GM23338 (cell line): Measurements from ENCODE around the gene NT5DC3. TPM values are rescaled to one million over a fixed set of nuclear protein-coding genes. Genes with fewer than 3 reads are reported as not detected.

ENCODE experiments used
- ATAC-seq: fragments of 200-7000 bp; cut with Tn5 transposase; 3 replicates; pipeline ENCODE4 v1.9.1; 2020
- DNase-seq: peaks from one replicate; pipeline ENCODE4 v3.0.0-alpha.2; 2015; ENCODE audit warnings: low spot score
- H2AFZ ChIP-seq: fragments of 200-600 bp; sonication (generic); 2 replicates; pipeline ENCODE4 v1.8.0; 2016; ENCODE audit warnings: antibody characterized with exemption, mild to moderate bottlenecking, moderate library complexity
- H3F3A ChIP-seq: fragments of 200-600 bp; sonication (generic); replicated peaks from 2 replicates; pipeline ENCODE4 v1.8.0; 2017; ENCODE audit warnings: antibody characterized with exemption, mixed run types, low read depth
- H3K27ac ChIP-seq: fragments of 200-600 bp; sonication (generic); 2 replicates; pipeline ENCODE4 v1.6.1; 2016; ENCODE audit warnings: low read depth
- H3K27me3 ChIP-seq: fragments of 200-600 bp; sonication (generic); 2 replicates; pipeline ENCODE4 v1.8.0; 2016; ENCODE audit warnings: mild to moderate bottlenecking, mixed run types, moderate library complexity; ENCODE audit not compliant: insufficient read depth
- H3K36me3 ChIP-seq: fragments of 200-600 bp; sonication (generic); 2 replicates; pipeline ENCODE4 v1.8.0; 2016; ENCODE audit warnings: mild to moderate bottlenecking; ENCODE audit not compliant: insufficient read depth
- H3K4me1 ChIP-seq: fragments of 200-600 bp; sonication (generic); 2 replicates; pipeline ENCODE4 v1.8.0; 2016; ENCODE audit warnings: mild to moderate bottlenecking, moderate library complexity; ENCODE audit not compliant: insufficient read depth
- H3K4me2 ChIP-seq: fragments of 200-600 bp; sonication (generic); 2 replicates; pipeline ENCODE4 v1.7.1; 2017; ENCODE audit warnings: mixed run types
- H3K4me3 ChIP-seq: fragments of 200-600 bp; sonication (generic); 2 replicates; pipeline ENCODE4 v1.6.1; 2016; ENCODE audit warnings: mixed run types
- H3K79me2 ChIP-seq: fragments of 200-600 bp; sonication (generic); replicated peaks from 2 replicates; pipeline ENCODE4 v1.8.0; 2017; ENCODE audit warnings: mild to moderate bottlenecking; ENCODE audit not compliant: insufficient read depth
- H3K9me2 ChIP-seq: fragments of 200-600 bp; sonication (generic); 2 replicates; pipeline ENCODE4 v1.8.0; 2017; ENCODE audit not compliant: insufficient read depth
- H4K20me1 ChIP-seq: fragments of 200-600 bp; sonication (generic); replicated peaks from 2 replicates; pipeline ENCODE4 v1.8.0; 2017; ENCODE audit warnings: mild to moderate bottlenecking; ENCODE audit not compliant: insufficient read depth
- H3K27ac Mint-ChIP-seq: 2 replicates; pipeline ENCODE4 v1.8.0; 2020; ENCODE audit warnings: inconsistent platforms, mild to moderate bottlenecking, moderate library complexity, mixed read lengths
- H3K27me3 Mint-ChIP-seq: 3 replicates; pipeline ENCODE4 v1.8.0; 2022; ENCODE audit warnings: low read depth, mild to moderate bottlenecking, moderate library complexity, mixed read lengths, inconsistent platforms; ENCODE audit not compliant: insufficient read depth, poor library complexity
- H3K36me3 Mint-ChIP-seq: 3 replicates; pipeline ENCODE4 v1.8.0; 2021; ENCODE audit warnings: low read depth, mild to moderate bottlenecking, inconsistent platforms, moderate library complexity, mixed read lengths
- H3K4me1 Mint-ChIP-seq: 3 replicates; pipeline ENCODE4 v1.8.0; 2020; ENCODE audit warnings: mild to moderate bottlenecking, inconsistent platforms, mixed read lengths
- H3K4me3 Mint-ChIP-seq: 3 replicates; pipeline ENCODE4 v1.8.0; 2021; ENCODE audit warnings: moderate library complexity, mild to moderate bottlenecking, inconsistent platforms, mixed read lengths
- H3K9me3 Mint-ChIP-seq: 3 replicates; pipeline ENCODE4 v1.8.0; 2020; ENCODE audit warnings: moderate library complexity, mild to moderate bottlenecking, inconsistent platforms, mixed read lengths
- CREB1 ChIP-seq: fragments of 250-450 bp; sonication (Bioruptor Pico); IDR thresholded peaks from 2 replicates; pipeline ENCODE4 v1.5.0; 2020; ENCODE audit warnings: low read depth, mild to moderate bottlenecking, moderate library complexity
- CTCF ChIP-seq, 2 experiments: fragments of 200-600 bp in 1 of 2; sonication (generic) in 1 of 2; conservative IDR thresholded peaks; 2 replicates each; pipeline versions ENCODE4 v1.5.1 to v1.6.1; 2016 to 2017; ENCODE audit warnings: antibody characterized with exemption in 2 of 2, low read depth in 2 of 2, mild to moderate bottlenecking in 2 of 2, moderate library complexity in 1 of 2
- ETS1 ChIP-seq: IDR thresholded peaks from 2 replicates; pipeline ENCODE4 v1.6.1; 2016; ENCODE audit warnings: antibody characterized with exemption
- EZH2 ChIP-seq: fragments of 200-600 bp; sonication (generic); IDR thresholded peaks from one replicate; pipeline ENCODE4 v1.8.0; 2017; ENCODE audit warnings: antibody characterized with exemption, mild to moderate bottlenecking, low read depth; ENCODE audit not compliant: unreplicated experiment
- EZH2phosphoT487 ChIP-seq: fragments of 200-600 bp; sonication (generic); IDR thresholded peaks from one replicate; pipeline ENCODE4 v1.8.1; 2018; ENCODE audit warnings: antibody characterized with exemption; ENCODE audit not compliant: unreplicated experiment
- JUNB ChIP-seq: IDR thresholded peaks from one replicate; pipeline ENCODE4 v1.6.1; 2016; ENCODE audit warnings: antibody characterized with exemption; ENCODE audit not compliant: unreplicated experiment
- NANOG ChIP-seq: IDR thresholded peaks from 2 replicates; pipeline ENCODE4 v1.6.1; 2016; ENCODE audit warnings: antibody characterized with exemption, borderline replicate concordance
- POLR2AphosphoS5 ChIP-seq: IDR thresholded peaks from 2 replicates; pipeline ENCODE4 v1.6.1; 2016; ENCODE audit warnings: antibody characterized with exemption, low read depth
- REST ChIP-seq: IDR thresholded peaks from one replicate; pipeline ENCODE4 v1.6.1; 2018; ENCODE audit warnings: antibody characterized with exemption; ENCODE audit not compliant: unreplicated experiment
- STAT1 ChIP-seq: IDR thresholded peaks from one replicate; pipeline ENCODE4 v1.6.1; 2016; ENCODE audit warnings: antibody characterized with exemption; ENCODE audit not compliant: unreplicated experiment
- ZNF114 ChIP-seq: fragments of 250-450 bp; sonication (Bioruptor Pico); IDR thresholded peaks from 2 replicates; pipeline ENCODE4 v1.5.0; 2020; ENCODE audit warnings: mild to moderate bottlenecking, moderate library complexity
- ZNF331 ChIP-seq: fragments of 250-450 bp; sonication (Bioruptor Pico); IDR thresholded peaks from 2 replicates; pipeline ENCODE4 v1.5.0; 2020; ENCODE audit warnings: low read depth, mild to moderate bottlenecking, moderate library complexity
- polyA plus RNA-seq: library from polyadenylated mRNA; unstranded; fragments of >200 nt; fragmentation: Nextera tagmentation; extraction: Ambion mirVana; gene quantifications from 2 replicates; pipeline ENCODE4 v1.2.1, GENCODE V29; 2016
- total RNA-seq: library from RNA; depleted of rRNA; stranded (reverse); fragments of >200 nt; shearing (Covaris generic); gene quantifications from 2 replicates; pipeline ENCODE4 v1.2.3, GENCODE V29; 2014
- TF ChIP-seq, protein P1 (sequence below): fragments of 250-450 bp; sonication (Bioruptor Pico); IDR thresholded peaks from 2 replicates; pipeline ENCODE4 v1.5.0; 2020; ENCODE audit warnings: mild to moderate bottlenecking, moderate library complexity

The NT5DC3 gene
- total and polyA plus RNA-seq, 2 experiments from 2014 or later, result 2.2 to 12.5 TPM

- H3F3A ChIP-seq, result no peaks in the 10 kb centered on the region
- H3K27ac ChIP-seq, result no peak overlapping the region
- Mint-ChIP-seq H3K4me1 (peaks cover 28% of the 10 kb centered on the region), H3K27ac (no peak overlapping the region), H3K4me3 (peak overlapping the region; percentile 95; the same call in 1 of the 3 replicates), H3K36me3 (peaks cover 10% of the 10 kb centered on the region; the same call in 1 of the 3 replicates), H3K9me3 (no peaks in the 10 kb centered on the region), H3K27me3 (peaks cover 11% of the 10 kb centered on the region)
- H3K9me2 ChIP-seq, result no peaks in the 10 kb centered on the region
- H3K27me3 ChIP-seq, result peaks cover 12% of the 10 kb centered on the region
- no peak overlapping the region for H2AFZ ChIP-seq
- H3K79me2 ChIP-seq, result peaks cover 62% of the 10 kb centered on the region
- TF ChIP-seq NANOG (no peak), ZNF331 (CRISPR knock-in tag) (no peak), JUNB (no peak), EZH2 (no peak), ZNF114 (no peak), ETS1 (no peak), STAT1 (no peak), CREB1 (CRISPR knock-in tag) (no peak), REST (no peak), CTCF (conservative IDR thresholded peaks at IDR 0.05; ENCODE audit: low read depth in 2 of 2) (no peak), POLR2AphosphoS5 (no peak), EZH2phosphoT487 (no peak)
- TF ChIP-seq, protein P1, sequence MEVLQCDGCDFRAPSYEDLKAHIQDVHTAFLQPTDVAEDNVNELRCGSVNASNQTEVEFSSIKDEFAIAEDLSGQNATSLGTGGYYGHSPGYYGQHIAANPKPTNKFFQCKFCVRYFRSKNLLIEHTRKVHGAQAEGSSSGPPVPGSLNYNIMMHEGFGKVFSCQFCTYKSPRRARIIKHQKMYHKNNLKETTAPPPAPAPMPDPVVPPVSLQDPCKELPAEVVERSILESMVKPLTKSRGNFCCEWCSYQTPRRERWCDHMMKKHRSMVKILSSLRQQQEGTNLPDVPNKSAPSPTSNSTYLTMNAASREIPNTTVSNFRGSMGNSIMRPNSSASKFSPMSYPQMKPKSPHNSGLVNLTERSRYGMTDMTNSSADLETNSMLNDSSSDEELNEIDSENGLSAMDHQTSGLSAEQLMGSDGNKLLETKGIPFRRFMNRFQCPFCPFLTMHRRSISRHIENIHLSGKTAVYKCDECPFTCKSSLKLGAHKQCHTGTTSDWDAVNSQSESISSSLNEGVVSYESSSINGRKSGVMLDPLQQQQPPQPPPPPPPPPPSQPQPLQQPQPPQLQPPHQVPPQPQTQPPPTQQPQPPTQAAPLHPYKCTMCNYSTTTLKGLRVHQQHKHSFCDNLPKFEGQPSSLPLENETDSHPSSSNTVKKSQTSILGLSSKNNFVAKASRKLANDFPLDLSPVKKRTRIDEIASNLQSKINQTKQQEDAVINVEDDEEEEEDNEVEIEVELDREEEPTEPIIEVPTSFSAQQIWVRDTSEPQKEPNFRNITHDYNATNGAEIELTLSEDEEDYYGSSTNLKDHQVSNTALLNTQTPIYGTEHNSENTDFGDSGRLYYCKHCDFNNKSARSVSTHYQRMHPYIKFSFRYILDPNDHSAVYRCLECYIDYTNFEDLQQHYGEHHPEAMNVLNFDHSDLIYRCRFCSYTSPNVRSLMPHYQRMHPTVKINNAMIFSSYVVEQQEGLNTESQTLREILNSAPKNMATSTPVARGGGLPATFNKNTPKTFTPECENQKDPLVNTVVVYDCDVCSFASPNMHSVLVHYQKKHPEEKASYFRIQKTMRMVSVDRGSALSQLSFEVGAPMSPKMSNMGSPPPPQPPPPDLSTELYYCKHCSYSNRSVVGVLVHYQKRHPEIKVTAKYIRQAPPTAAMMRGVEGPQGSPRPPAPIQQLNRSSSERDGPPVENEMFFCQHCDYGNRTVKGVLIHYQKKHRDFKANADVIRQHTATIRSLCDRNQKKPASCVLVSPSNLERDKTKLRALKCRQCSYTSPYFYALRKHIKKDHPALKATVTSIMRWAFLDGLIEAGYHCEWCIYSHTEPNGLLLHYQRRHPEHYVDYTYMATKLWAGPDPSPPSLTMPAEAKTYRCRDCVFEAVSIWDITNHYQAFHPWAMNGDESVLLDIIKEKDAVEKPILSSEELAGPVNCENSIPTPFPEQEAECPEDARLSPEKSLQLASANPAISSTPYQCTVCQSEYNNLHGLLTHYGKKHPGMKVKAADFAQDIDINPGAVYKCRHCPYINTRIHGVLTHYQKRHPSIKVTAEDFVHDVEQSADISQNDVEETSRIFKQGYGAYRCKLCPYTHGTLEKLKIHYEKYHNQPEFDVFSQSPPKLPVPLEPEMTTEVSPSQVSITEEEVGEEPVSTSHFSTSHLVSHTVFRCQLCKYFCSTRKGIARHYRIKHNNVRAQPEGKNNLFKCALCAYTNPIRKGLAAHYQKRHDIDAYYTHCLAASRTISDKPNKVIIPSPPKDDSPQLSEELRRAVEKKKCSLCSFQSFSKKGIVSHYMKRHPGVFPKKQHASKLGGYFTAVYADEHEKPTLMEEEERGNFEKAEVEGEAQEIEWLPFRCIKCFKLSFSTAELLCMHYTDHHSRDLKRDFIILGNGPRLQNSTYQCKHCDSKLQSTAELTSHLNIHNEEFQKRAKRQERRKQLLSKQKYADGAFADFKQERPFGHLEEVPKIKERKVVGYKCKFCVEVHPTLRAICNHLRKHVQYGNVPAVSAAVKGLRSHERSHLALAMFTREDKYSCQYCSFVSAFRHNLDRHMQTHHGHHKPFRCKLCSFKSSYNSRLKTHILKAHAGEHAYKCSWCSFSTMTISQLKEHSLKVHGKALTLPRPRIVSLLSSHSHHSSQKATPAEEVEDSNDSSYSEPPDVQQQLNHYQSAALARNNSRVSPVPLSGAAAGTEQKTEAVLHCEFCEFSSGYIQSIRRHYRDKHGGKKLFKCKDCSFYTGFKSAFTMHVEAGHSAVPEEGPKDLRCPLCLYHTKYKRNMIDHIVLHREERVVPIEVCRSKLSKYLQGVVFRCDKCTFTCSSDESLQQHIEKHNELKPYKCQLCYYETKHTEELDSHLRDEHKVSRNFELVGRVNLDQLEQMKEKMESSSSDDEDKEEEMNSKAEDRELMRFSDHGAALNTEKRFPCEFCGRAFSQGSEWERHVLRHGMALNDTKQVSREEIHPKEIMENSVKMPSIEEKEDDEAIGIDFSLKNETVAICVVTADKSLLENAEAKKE (CRISPR knock-in tag), result no peak
- peaks cover 10% of the 10 kb centered on the region for H4K20me1 ChIP-seq
- peaks cover 17% of the 10 kb centered on the region for H3K4me1 ChIP-seq
- no peaks in the 10 kb centered on the region for H3K36me3 ChIP-seq
- ATAC-seq (no peak), DNase-seq (no peak)
- H3K4me2 ChIP-seq, result peak overlapping the region; percentile 92; the same call in 1 of the 2 replicates
- peak overlapping the region; percentile 94; the same call in 1 of the 2 replicates for H3K4me3 ChIP-seq
Measured at GRCh38 chr12:103839103-103839502, 1.9 kb downstream of the NT5DC3 start.
